ENCODE results near the gene CACHD1.

- no peak for TF ChIP-seq POLR2A (IDR thresholded peaks at IDR 0.05; ENCODE audit: low read length)
- no peak for TF ChIP-seq GATA1 (IDR thresholded peaks at IDR 0.05; ENCODE audit: low read depth, low read length)
Measured at GRCh38 chr1:64676386-64676785, 206.5 kb downstream of the CACHD1 start.

Measured in erythroblast (primary cell).